HT-29 (cell line): ENCODE results near the gene PDZD11. TPM values are rescaled to one million over a fixed set of nuclear protein-coding genes. Genes with fewer than 3 reads are reported as not detected.
"Not testable (repeated sequence)": the region's sequence is repeated elsewhere in the genome, so short reads cannot be mapped to it uniquely, and the experiment has no call there.

Experiments used
- DNase-seq: peaks from one replicate; pipeline ENCODE4 v3.0.0-alpha.2; 2015; ENCODE audit warnings: low spot score
- small RNA-seq: library from RNA; depleted of rRNA; stranded (forward); fragments of <200 nt; gene quantifications from one replicate; pipeline ENCODE3, GENCODE V24; 2014
- total RNA-seq: library from RNA; depleted of rRNA; stranded (reverse); fragments of >200 nt; shearing (Covaris generic); gene quantifications from 2 replicates; pipeline ENCODE4 v1.2.3, GENCODE V29; 2014; rRNA removed

PDZD11 gene
- total RNA-seq, 1 experiment from 2014 or later, result 43.1 TPM

DNA sequence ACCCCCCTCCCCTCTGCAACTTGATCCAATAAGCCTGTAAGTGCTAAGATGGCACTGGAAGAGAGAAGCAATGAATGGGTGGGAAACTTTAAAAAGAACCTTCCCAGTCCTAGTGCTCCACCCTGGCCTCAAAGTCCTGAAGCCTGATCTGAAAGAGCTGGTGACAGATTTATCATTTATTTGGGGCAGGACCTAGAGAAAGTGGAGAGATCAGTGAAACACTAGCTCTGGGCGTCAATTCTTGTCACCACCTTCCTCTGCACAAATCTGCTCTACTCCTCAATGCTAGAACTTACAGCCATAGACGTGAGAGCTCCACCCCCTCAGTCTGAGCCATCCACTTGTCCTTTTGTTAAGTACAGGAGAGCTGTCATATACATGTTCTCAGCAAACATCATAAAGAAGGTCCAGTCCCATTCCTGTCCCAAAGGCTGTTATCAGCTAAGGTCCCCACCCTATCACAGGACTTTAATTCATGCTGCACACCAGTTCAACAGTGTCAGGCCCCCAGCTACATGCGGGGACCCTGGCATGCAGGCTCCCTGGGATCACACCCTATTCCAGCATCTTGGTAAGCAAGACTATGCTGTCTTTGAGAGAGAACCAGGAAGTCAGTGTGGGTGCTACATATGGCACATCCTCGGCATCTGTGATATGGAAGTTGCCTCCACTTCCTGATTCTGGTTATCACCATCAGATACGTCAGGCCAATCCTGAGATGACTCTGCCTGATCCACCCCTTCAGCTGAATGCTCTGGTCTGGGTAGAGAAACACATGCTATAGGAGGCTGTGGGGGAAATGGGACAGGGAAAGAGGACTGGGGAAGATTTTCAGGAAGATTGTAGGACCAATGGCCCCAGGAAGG lies 32.1 kb downstream of the PDZD11 start:
- no peak for DNase-seq

DNA sequence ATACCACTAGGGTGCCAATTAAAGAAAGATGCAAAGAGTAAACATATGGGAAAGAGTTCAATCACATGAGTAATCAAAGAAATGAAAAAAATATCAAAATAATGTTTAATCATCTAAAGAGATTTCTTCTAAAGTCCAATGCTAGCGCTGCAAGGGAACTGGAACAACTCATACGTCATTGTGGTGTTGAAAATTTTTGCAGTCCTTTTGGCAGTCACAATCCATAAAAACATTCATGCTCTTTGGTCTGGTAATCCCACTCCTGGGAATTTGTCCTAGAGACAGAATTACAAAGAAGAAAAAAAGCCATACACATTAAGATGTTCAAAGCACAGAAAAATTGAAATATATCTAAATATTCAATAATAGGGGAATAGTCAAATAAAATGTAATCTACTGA lies 34.3 kb downstream of the PDZD11 start:
- peak; percentile 5 for DNase-seq

DNA sequence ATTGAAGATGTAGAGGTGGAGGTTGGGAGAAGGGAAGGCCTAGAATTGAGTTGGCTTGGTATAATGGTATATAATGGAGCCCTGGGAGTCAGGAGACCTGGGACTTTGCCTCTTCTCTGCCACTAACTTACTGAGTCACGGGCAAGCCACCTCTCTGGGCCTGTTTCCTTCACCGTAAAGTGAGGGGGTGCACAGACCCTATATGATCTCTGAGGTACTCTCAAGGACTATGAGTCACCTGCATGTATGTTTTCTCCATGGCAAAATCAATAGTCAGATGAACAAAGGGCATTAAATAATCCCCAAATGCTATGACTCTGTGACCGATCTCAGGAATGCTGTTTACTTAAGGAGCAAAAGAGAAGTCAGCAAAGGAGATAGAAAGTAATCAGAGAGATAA lies 34.8 kb downstream of the PDZD11 start:
- peak; percentile 63 for DNase-seq

DNA sequence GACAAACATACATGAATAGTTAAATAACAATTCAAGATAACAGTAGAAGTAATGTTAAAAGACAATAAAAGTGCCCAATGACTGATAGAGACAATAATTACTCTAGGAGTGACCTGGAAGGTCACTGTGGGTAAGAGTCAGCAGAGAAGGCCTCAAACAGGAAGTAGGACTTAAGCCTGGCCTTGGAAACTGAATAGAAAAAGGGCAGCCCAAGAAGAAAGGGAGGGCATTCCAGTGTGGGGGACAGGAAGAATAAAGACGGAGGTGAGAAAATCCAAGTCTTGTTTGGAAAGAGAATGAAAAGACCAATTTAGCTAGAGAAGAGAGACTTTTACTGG lies 35.7 kb downstream of the PDZD11 start:
- DNase-seq, result peak; percentile 41

- peak; percentile 33 for DNase-seq
Observed at GRCh38 chrX:70253377-70254062, 36.2 kb downstream of the PDZD11 start.

GRCh38 chrX:70252491-70252890 lies 37.2 kb downstream of the PDZD11 start:
- DNase-seq, result no peak

GRCh38 chrX:70247252-70247651 lies 42.5 kb downstream of the PDZD11 start:
- no peak for DNase-seq

GRCh38 chrX:70244881-70245280 lies 44.8 kb downstream of the PDZD11 start:
- no peak for DNase-seq

- DNase-seq, result not testable (repeated sequence)
Observed at GRCh38 chrX:70243601-70244000, 46.1 kb downstream of the PDZD11 start.

GRCh38 chrX:70241501-70241900 lies 48.2 kb downstream of the PDZD11 start:
- DNase-seq, result no peak

DNA sequence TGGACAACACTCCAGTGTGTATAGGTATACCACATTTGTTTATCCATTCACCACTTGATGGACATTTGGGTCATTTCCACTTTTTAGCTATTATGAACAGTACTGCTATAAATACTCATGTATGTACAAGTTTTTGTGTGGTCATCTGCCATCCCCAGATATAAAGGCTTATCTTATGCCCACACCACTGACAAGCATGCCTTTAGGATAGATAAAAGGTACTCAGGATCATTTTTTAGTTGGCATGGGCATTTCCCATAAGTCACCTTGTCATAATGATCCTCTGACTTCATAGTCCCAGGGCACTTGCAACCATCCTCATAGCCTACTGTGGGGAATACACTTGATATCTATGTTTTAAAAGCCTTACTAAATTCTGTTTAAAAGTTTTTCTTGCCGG lies 49.0 kb downstream of the PDZD11 start:
- DNase-seq, result no peak

Small RNA genes within 50 kb of the gene (small RNA-seq; reads per million reads assigned to genes)
- 1.1 reads per million, percentile 39 among the genes with 10 or more reads in this experiment for gene RNA5SP507

Other genes with a start within 250 kb of the PDZD11 start
- not detected in 2 replicates for gene AWAT2, start 240.0 kb downstream of the PDZD11 start, total RNA-seq
- not detected in 2 replicates for gene OTUD6A, start 227.5 kb downstream of the PDZD11 start, total RNA-seq
- 33.8 and 40.0 TPM in 2 replicates for gene IGBP1, start 156.5 kb downstream of the PDZD11 start, total RNA-seq
- gene DGAT2L6, start 112.4 kb downstream of the PDZD11 start, total RNA-seq, result not detected in 2 replicates
- not detected in 2 replicates for gene AWAT1, start 55.3 kb downstream of the PDZD11 start, total RNA-seq
- gene P2RY4, start 29.7 kb downstream of the PDZD11 start, total RNA-seq, result not detected in 2 replicates
- gene ARR3, start 21.6 kb downstream of the PDZD11 start, total RNA-seq, result not detected in 2 replicates
- not detected in 2 replicates for gene RAB41, start 7.8 kb downstream of the PDZD11 start, total RNA-seq
- 20.1 and 21.7 TPM in 2 replicates for gene KIF4A, start 177 bp upstream of the PDZD11 start, total RNA-seq
- not detected in 2 replicates for gene GDPD2, start 133.4 kb upstream of the PDZD11 start, total RNA-seq
- 40.8 and 55.6 TPM in 2 replicates for gene DLG3, start 154.9 kb upstream of the PDZD11 start, total RNA-seq